GM12874 (cell line): Measurements from ENCODE around the gene OBSCN.

Experiments used
- TF ChIP-seq, protein P1 (sequence below): IDR thresholded peaks from 2 replicates; pipeline ENCODE4 v1.5.1; 2011; ENCODE audit warnings: low read depth, mild to moderate bottlenecking, control low read depth, low read length, moderate library complexity; ENCODE audit not compliant: insufficient read depth

Gene OBSCN

DNA sequence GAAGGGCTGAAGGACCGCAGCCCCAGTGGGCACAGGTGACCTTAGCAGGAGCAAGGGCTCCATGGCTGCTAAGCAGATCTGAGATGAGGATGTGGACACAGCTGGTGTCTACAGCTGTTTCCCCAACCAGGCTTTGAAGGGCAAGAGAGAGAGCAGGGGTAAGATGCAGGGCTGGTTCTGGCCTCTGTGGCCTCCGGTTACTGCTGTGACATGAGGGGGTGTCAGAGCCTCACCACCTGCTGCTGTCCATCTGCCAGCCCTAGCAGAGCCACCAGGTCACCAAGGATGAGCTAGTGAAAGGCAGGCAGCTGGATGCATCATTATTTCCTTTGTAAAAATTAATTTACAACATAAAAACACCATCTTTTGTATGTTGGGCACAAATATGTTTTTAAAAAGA is 33.4 kb downstream of the OBSCN start:
- TF ChIP-seq, protein P1, sequence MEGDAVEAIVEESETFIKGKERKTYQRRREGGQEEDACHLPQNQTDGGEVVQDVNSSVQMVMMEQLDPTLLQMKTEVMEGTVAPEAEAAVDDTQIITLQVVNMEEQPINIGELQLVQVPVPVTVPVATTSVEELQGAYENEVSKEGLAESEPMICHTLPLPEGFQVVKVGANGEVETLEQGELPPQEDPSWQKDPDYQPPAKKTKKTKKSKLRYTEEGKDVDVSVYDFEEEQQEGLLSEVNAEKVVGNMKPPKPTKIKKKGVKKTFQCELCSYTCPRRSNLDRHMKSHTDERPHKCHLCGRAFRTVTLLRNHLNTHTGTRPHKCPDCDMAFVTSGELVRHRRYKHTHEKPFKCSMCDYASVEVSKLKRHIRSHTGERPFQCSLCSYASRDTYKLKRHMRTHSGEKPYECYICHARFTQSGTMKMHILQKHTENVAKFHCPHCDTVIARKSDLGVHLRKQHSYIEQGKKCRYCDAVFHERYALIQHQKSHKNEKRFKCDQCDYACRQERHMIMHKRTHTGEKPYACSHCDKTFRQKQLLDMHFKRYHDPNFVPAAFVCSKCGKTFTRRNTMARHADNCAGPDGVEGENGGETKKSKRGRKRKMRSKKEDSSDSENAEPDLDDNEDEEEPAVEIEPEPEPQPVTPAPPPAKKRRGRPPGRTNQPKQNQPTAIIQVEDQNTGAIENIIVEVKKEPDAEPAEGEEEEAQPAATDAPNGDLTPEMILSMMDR = no peak

DNA sequence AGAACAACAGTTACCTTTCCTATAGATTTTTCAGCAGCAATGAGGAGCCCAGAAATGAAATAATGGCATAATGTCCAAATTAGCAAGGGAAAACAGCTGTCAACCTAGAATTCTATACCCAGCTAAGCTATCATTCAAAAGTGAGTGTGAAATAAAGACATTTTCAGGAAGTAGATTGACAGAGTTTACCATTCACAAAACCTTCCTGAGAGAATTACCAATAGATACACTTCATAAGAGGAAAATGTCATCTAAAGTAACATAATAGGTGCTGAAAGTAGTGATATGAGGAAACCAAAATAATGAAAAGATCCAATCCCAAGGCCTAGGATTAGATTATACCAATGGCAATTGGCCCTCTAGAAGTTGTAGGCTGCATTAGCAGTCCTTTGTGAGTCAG is 34.6 kb downstream of the OBSCN start:
- TF ChIP-seq, protein P1 = no peak

- TF ChIP-seq, protein P1 = no peak
Observed at GRCh38 chr1:228243093-228243492, 35.2 kb downstream of the OBSCN start.

DNA sequence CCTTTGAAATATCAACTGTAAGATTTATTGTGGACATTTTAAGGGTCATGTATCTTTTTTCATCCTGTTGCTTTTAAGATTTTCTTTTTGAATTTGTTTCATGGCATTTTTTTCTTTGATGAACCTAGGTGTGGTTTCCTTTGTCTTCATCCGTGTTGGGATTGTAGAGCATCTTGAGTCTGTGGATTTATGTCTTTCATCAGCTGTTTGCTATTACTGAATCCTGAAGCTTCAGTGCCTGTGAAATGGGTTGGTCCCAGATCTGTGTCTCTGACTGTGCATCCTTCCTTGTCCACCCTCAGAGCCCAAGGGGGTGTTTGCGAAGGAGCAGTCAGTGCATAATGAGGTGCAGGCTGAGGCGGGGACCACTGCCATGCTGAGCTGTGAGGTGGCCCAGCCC is 37.3 kb downstream of the OBSCN start:
- TF ChIP-seq, protein P1 = no peak

DNA sequence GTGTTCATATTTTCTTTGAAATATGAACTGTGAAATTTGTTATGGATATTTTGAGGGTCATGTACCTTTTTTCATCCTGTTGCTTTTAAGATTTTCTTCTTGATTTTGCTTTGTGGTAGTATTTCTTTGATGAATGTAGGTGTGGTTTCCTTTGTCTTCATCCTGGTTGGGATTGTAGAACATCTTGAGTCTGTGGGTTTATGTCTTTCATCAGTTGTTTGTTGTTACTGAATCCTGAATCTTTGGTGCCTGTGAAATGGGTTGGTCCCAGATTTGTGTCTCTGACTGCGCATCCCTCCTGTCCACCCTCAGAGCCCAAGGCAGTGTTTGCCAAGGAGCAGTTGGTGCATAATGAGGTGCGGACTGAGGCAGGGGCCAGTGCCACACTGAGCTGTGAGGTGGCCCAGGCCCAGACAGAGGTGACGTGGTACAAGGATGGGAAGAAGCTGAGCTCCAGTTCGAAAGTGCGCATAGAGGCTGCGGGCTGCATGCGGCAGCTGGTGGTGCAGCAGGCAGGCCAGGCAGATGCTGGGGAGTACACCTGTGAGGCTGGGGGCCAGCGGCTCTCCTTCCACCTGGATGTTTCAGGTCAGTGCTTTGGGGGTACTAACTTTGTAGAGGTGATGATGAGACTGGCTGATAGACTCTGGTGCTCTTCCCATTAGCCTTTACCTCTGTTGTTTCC is 38.5 kb downstream of the OBSCN start:
- TF ChIP-seq, protein P1 = no peak

GRCh38 chr1:228249513-228250305 is 41.9 kb downstream of the OBSCN start:
- TF ChIP-seq, protein P1 = no peak

DNA sequence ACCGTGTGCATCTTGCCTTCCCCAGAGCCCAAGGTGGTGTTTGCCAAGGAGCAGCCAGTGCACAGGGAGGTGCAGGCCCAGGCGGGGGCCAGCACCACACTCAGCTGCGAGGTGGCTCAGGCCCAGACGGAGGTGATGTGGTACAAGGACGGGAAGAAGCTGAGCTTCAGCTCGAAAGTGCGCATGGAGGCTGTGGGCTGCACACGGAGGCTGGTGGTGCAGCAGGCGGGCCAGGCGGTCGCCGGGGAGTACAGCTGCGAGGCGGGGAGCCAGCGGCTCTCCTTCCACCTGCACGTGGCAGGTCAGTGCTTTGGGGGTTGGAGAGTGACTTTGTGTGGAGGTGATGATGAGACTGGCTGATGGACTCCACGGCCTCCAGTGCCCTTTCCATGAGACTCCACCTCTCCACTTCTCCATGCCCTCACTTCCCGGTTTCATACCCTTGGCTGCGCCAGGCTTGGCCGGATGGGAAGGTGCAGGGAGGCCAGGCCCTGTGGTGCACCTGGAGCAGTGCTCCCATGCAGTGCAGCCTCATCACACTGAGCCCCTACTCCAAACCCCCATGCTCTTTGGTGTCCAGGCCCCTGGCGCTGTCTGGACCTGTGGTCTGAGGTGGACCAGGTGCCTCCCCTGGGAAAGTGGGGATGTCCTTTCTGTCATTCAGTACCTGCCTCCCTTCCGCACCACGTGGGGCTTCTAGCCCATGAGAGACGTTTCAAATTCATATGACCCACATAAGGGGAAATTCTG is 49.0 kb downstream of the OBSCN start:
- TF ChIP-seq, protein P1 = no peak
